WTC11 (cell line): ENCODE results near the gene VASN. TPM values are rescaled to one million over a fixed set of nuclear protein-coding genes. Genes with fewer than 3 reads are reported as not detected.

Experiments
- ATAC-seq: fragments of 200-7000 bp; cut with Tn5 transposase; 2 replicates; pipeline ENCODE4 v1.10.0; 2021; ENCODE audit warnings: mild to moderate bottlenecking, moderate library complexity
- CTCF ChIA-PET: fragments of 300-600 bp; sonication (Branson Sonifier 250); formaldehyde crosslinking; loops from one replicate; lab custom pipeline; 2021; ENCODE audit warnings: antibody characterized with exemption; lab: Charles Lee
- POLR2A ChIA-PET: fragments of 350-600 bp; sonication (Branson Sonifier 250); formaldehyde crosslinking; loops from one replicate; lab custom pipeline; 2021; ENCODE audit warnings: antibody characterized with exemption; lab: Charles Lee
- DNase-seq: peaks from one replicate; pipeline ENCODE4 v3.0.0; 2021; ENCODE audit warnings: low spot score
- H3K27ac Mint-ChIP-seq: 2 replicates; pipeline ENCODE4 v1.8.0; 2021; ENCODE audit warnings: mixed read lengths
- H3K27me3 Mint-ChIP-seq: 2 replicates; pipeline ENCODE4 v1.8.0; 2021; ENCODE audit warnings: low read depth, mild to moderate bottlenecking, moderate library complexity, mixed read lengths
- H3K36me3 Mint-ChIP-seq: 2 replicates; pipeline ENCODE4 v1.8.0; 2021; ENCODE audit warnings: mixed read lengths
- H3K4me1 Mint-ChIP-seq: 2 replicates; pipeline ENCODE4 v1.8.0; 2022; ENCODE audit warnings: mixed read lengths
- H3K4me3 Mint-ChIP-seq: 2 replicates; pipeline ENCODE4 v1.8.0; 2021; ENCODE audit warnings: mild to moderate bottlenecking, moderate library complexity, mixed read lengths
- H3K9me3 Mint-ChIP-seq: 2 replicates; pipeline ENCODE4 v1.8.0; 2021; ENCODE audit warnings: mixed read lengths
- ATF2 ChIP-seq: sonication (generic); formaldehyde crosslinking; IDR thresholded peaks from 2 replicates; pipeline ENCODE4 v1.8.1; 2022; ENCODE audit warnings: low read depth, missing genetic modification reagents, borderline replicate concordance
- ATF3 ChIP-seq: sonication (generic); formaldehyde crosslinking; conservative IDR thresholded peaks from 2 replicates; pipeline ENCODE4 v1.8.1; 2022; ENCODE audit warnings: mild to moderate bottlenecking, missing genetic modification reagents
- CTCF ChIP-seq: fragments of 200-600 bp; IDR thresholded peaks from 2 replicates; pipeline ENCODE4 v1.8.0; 2022; ENCODE audit warnings: antibody characterized with exemption
- E2F1 ChIP-seq: sonication (generic); formaldehyde crosslinking; IDR thresholded peaks from 2 replicates; pipeline ENCODE4 v1.8.0; 2022; ENCODE audit warnings: mild to moderate bottlenecking, missing genetic modification reagents
- E2F4 ChIP-seq: sonication (generic); formaldehyde crosslinking; IDR thresholded peaks from 2 replicates; pipeline ENCODE4 v1.8.1; 2022; ENCODE audit warnings: low read depth, mild to moderate bottlenecking, moderate library complexity, missing genetic modification reagents, borderline replicate concordance
- GABPB1 ChIP-seq: sonication (generic); formaldehyde crosslinking; IDR thresholded peaks from 2 replicates; pipeline ENCODE4 v1.8.1; 2023; ENCODE audit warnings: mild to moderate bottlenecking, missing genetic modification reagents
- HMGA2 ChIP-seq: fragments of 250-450 bp; sonication (Bioruptor Pico); IDR thresholded peaks from 2 replicates; pipeline ENCODE4 v1.4.0; 2021; ENCODE audit warnings: mild to moderate bottlenecking, moderate library complexity
- JAZF1 ChIP-seq: fragments of 250-450 bp; sonication (Bioruptor Pico); IDR thresholded peaks from 2 replicates; pipeline ENCODE4 v1.9.0; 2021; ENCODE audit warnings: moderate library complexity, mild to moderate bottlenecking, inconsistent platforms
- PRRX2 ChIP-seq: fragments of 250-450 bp; sonication (Bioruptor Pico); IDR thresholded peaks from 2 replicates; pipeline ENCODE4 v1.8.0; 2021; ENCODE audit warnings: mild to moderate bottlenecking
- SMAD3 ChIP-seq: sonication (generic); formaldehyde crosslinking; IDR thresholded peaks from 2 replicates; pipeline ENCODE4 v1.8.0; 2022; ENCODE audit warnings: missing genetic modification reagents, mild to moderate bottlenecking, borderline replicate concordance
- SMAD4 ChIP-seq: sonication (generic); formaldehyde crosslinking; IDR thresholded peaks from 2 replicates; pipeline ENCODE4 v1.8.0; 2022; ENCODE audit warnings: mild to moderate bottlenecking, missing genetic modification reagents
- TCF7 ChIP-seq: sonication (generic); formaldehyde crosslinking; IDR thresholded peaks from 2 replicates; pipeline ENCODE4 v1.8.0; 2022; ENCODE audit warnings: mild to moderate bottlenecking, low read depth, missing genetic modification reagents, moderate library complexity
- ZNF138 ChIP-seq: sonication (generic); formaldehyde crosslinking; conservative IDR thresholded peaks from 2 replicates; pipeline ENCODE4 v1.8.1; 2022; ENCODE audit warnings: mild to moderate bottlenecking, moderate library complexity, missing genetic modification reagents
- ZNF263 ChIP-seq: sonication (generic); formaldehyde crosslinking; IDR thresholded peaks from 2 replicates; pipeline ENCODE4 v1.8.1; 2022; ENCODE audit warnings: low read depth, mild to moderate bottlenecking, moderate library complexity, missing genetic modification reagents
- ZNF317 ChIP-seq: sonication (generic); formaldehyde crosslinking; IDR thresholded peaks from 2 replicates; pipeline ENCODE4 v1.8.1; 2023; ENCODE audit warnings: low read depth, mild to moderate bottlenecking, moderate library complexity, missing genetic modification reagents, borderline replicate concordance
- ZNF396 ChIP-seq: fragments of 250-450 bp; sonication (Bioruptor Pico); IDR thresholded peaks from 2 replicates; pipeline ENCODE4 v1.8.0; 2021; ENCODE audit warnings: mild to moderate bottlenecking, moderate library complexity, borderline replicate concordance
- ZNF423 ChIP-seq: fragments of 250-450 bp; sonication (Bioruptor Pico); IDR thresholded peaks from 2 replicates; pipeline ENCODE4 v2.1.2; 2022; ENCODE audit warnings: mild to moderate bottlenecking, moderate library complexity
- total RNA-seq: library from RNA; stranded (reverse); gene quantifications from 3 replicates; pipeline ENCODE4 v1.2.3, GENCODE V29; 2021
- TF ChIP-seq, protein P1 (sequence below): sonication (generic); formaldehyde crosslinking; IDR thresholded peaks from 2 replicates; pipeline ENCODE4 v1.8.1; 2022; ENCODE audit warnings: mild to moderate bottlenecking, missing genetic modification reagents, moderate library complexity, borderline replicate concordance
- TF ChIP-seq, protein P2 (sequence below): sonication (generic); formaldehyde crosslinking; IDR thresholded peaks from 2 replicates; pipeline ENCODE4 v1.8.1; 2023; ENCODE audit warnings: mild to moderate bottlenecking, moderate library complexity, missing genetic modification reagents

Gene VASN
- total RNA-seq, 1 experiment from 2014 or later = 8.0 TPM

GRCh38 chr16:4401094-4401501 is 29.4 kb downstream of the VASN start:
- no peaks in the 10 kb centered on the region for H3K36me3 Mint-ChIP-seq
- DNase-seq (no peak), ATAC-seq (no peak)
- CTCF ChIA-PET = interaction anchor here (4.7 to 8.7 kb wide), 4 partner anchors 10 to 51 kb away, joined by 102 to 322 read pairs (median 294); partner anchors contain the start of gene PAM16
- no peak overlapping the region for H3K4me3 Mint-ChIP-seq
- peak overlapping the region; percentile 75 for H3K27ac Mint-ChIP-seq
- TF ChIP-seq HMGA2 (CRISPR knock-in tag) = no peak
- TF ChIP-seq, protein P1, sequence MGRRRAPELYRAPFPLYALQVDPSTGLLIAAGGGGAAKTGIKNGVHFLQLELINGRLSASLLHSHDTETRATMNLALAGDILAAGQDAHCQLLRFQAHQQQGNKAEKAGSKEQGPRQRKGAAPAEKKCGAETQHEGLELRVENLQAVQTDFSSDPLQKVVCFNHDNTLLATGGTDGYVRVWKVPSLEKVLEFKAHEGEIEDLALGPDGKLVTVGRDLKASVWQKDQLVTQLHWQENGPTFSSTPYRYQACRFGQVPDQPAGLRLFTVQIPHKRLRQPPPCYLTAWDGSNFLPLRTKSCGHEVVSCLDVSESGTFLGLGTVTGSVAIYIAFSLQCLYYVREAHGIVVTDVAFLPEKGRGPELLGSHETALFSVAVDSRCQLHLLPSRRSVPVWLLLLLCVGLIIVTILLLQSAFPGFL (CRISPR knock-in tag) = no peak
- no peak for TF ChIP-seq ZNF396 (CRISPR knock-in tag)
- TF ChIP-seq ZNF423 (CRISPR knock-in tag) = no peak
- TF ChIP-seq ATF3 (CRISPR knock-in tag) = no peak
- POLR2A ChIA-PET = no interaction called here
- peaks cover 6% of the 10 kb centered on the region for H3K4me1 Mint-ChIP-seq
- no peaks in the 10 kb centered on the region for H3K27me3 Mint-ChIP-seq
- no peaks in the 10 kb centered on the region for H3K9me3 Mint-ChIP-seq

DNA sequence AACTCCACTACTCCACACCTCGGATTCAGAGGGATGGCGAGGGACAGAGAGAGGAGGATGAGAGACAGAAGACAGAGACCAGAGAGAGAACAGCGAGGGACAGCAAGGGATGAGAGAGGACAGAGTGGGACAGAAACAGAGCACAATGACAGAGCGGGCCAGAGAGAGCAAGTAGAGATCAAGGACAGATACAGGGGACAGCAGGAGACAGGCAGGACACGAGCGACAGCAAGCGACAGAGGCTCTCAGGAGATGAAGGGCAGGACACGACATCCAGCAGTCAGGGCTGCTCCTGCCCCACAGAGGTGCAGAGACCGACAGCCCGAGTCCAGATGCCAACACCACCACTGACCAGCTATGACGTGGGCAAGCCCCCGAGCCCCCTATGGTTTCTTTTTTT is 29.9 kb downstream of the VASN start:
- no peaks in the 10 kb centered on the region for H3K27me3 Mint-ChIP-seq
- no peaks in the 10 kb centered on the region for H3K9me3 Mint-ChIP-seq
- no peak overlapping the region for H3K27ac Mint-ChIP-seq
- H3K4me3 Mint-ChIP-seq = no peak overlapping the region
- DNase-seq (no peak), ATAC-seq (no peak)
- H3K4me1 Mint-ChIP-seq = peaks cover 6% of the 10 kb centered on the region
- TF ChIP-seq GABPB1 (CRISPR knock-in tag) (no peak), JAZF1 (no peak), ZNF317 (CRISPR knock-in tag) (no peak), ZNF138 (CRISPR knock-in tag) (no peak), E2F1 (CRISPR knock-in tag) (no peak), SMAD3 (CRISPR knock-in tag) (no peak), ATF2 (CRISPR knock-in tag) (no peak), ZNF396 (CRISPR knock-in tag) (no peak)
- no peaks in the 10 kb centered on the region for H3K36me3 Mint-ChIP-seq
- ChIA-PET CTCF (interaction anchor here (1.6 to 8.7 kb wide), 13 partner anchors 11 to 419 kb away, joined by 7 to 322 read pairs (median 75); partner anchors contain the start of genes CORO7 and PAM16), POLR2A (interaction anchor here (1.7 kb wide), 1 partner anchor 9 kb away, joined by 7 read pairs; no protein-coding TSS in a partner anchor)

- ChIA-PET POLR2A (interaction anchor here (0.6 to 1.7 kb wide), 7 partner anchors 10 to 434 kb away, joined by 3 to 7 read pairs (median 4); partner anchors contain the start of gene PAM16), CTCF (interaction anchor here (0.5 to 8.7 kb wide), 42 partner anchors 12 to 1901 kb away, joined by 3 to 322 read pairs (median 7); partner anchors contain the start of genes CORO7, GLIS2, PAM16 and TFAP4)
- DNase-seq (peak; percentile 94), ATAC-seq (peak; percentile 77)
- Mint-ChIP-seq H3K9me3 (no peaks in the 10 kb centered on the region), H3K27me3 (no peaks in the 10 kb centered on the region), H3K36me3 (no peaks in the 10 kb centered on the region), H3K27ac (no peak overlapping the region), H3K4me3 (peak overlapping the region; percentile 30), H3K4me1 (peaks cover 6% of the 10 kb centered on the region)
- TF ChIP-seq TCF7 = no peak
- TF ChIP-seq ZNF263 (CRISPR knock-in tag) = peak; percentile 35; the same call in 1 of the 2 replicates
- TF ChIP-seq SMAD4 (CRISPR knock-in tag) = no peak
- TF ChIP-seq PRRX2 (CRISPR knock-in tag) = no peak
- no peak for TF ChIP-seq E2F4 (CRISPR knock-in tag)
- TF ChIP-seq CTCF = peak; percentile 97
- TF ChIP-seq, protein P2, sequence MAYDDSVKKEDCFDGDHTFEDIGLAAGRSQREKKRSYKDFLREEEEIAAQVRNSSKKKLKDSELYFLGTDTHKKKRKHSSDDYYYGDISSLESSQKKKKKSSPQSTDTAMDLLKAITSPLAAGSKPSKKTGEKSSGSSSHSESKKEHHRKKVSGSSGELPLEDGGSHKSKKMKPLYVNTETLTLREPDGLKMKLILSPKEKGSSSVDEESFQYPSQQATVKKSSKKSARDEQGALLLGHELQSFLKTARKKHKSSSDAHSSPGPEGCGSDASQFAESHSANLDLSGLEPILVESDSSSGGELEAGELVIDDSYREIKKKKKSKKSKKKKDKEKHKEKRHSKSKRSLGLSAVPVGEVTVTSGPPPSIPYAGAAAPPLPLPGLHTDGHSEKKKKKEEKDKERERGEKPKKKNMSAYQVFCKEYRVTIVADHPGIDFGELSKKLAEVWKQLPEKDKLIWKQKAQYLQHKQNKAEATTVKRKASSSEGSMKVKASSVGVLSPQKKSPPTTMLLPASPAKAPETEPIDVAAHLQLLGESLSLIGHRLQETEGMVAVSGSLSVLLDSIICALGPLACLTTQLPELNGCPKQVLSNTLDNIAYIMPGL = peak; percentile 82
Observed at GRCh38 chr16:4402439-4403132, 30.9 kb downstream of the VASN start.
